WTC11 (cell line): ENCODE measurements around the gene ZNF140. TPM values are rescaled to one million over a fixed set of nuclear protein-coding genes. Genes with fewer than 3 reads are reported as not detected.

Source experiments
- ATAC-seq: fragments of 200-7000 bp; cut with Tn5 transposase; 2 replicates; pipeline ENCODE4 v1.10.0; 2021; ENCODE audit warnings: mild to moderate bottlenecking, moderate library complexity
- CTCF ChIA-PET: fragments of 300-600 bp; sonication (Branson Sonifier 250); formaldehyde crosslinking; loops from one replicate; lab custom pipeline; 2021; ENCODE audit warnings: antibody characterized with exemption; lab: Charles Lee
- POLR2A ChIA-PET: fragments of 350-600 bp; sonication (Branson Sonifier 250); formaldehyde crosslinking; loops from one replicate; lab custom pipeline; 2021; ENCODE audit warnings: antibody characterized with exemption; lab: Charles Lee
- DNase-seq: peaks from one replicate; pipeline ENCODE4 v3.0.0; 2021; ENCODE audit warnings: low spot score
- H3K27ac Mint-ChIP-seq: 2 replicates; pipeline ENCODE4 v1.8.0; 2021; ENCODE audit warnings: mixed read lengths
- H3K27me3 Mint-ChIP-seq: 2 replicates; pipeline ENCODE4 v1.8.0; 2021; ENCODE audit warnings: low read depth, mild to moderate bottlenecking, moderate library complexity, mixed read lengths
- H3K36me3 Mint-ChIP-seq: 2 replicates; pipeline ENCODE4 v1.8.0; 2021; ENCODE audit warnings: mixed read lengths
- H3K4me1 Mint-ChIP-seq: 2 replicates; pipeline ENCODE4 v1.8.0; 2022; ENCODE audit warnings: mixed read lengths
- H3K4me3 Mint-ChIP-seq: 2 replicates; pipeline ENCODE4 v1.8.0; 2021; ENCODE audit warnings: mild to moderate bottlenecking, moderate library complexity, mixed read lengths
- H3K9me3 Mint-ChIP-seq: 2 replicates; pipeline ENCODE4 v1.8.0; 2021; ENCODE audit warnings: mixed read lengths
- AFF4 ChIP-seq: sonication (generic); formaldehyde crosslinking; IDR thresholded peaks from 2 replicates; pipeline ENCODE4 v1.8.1; 2023; ENCODE audit warnings: mild to moderate bottlenecking, missing genetic modification reagents, borderline replicate concordance
- ARID4B ChIP-seq: sonication (generic); formaldehyde crosslinking; IDR thresholded peaks from 2 replicates; pipeline ENCODE4 v1.8.0; 2023; ENCODE audit warnings: missing genetic modification reagents, mild to moderate bottlenecking, borderline replicate concordance
- ELF4 ChIP-seq: sonication (generic); formaldehyde crosslinking; IDR thresholded peaks from 2 replicates; pipeline ENCODE4 v1.8.1; 2022; ENCODE audit warnings: low read depth, mild to moderate bottlenecking, moderate library complexity, missing genetic modification reagents
- FOXJ3 ChIP-seq: sonication (generic); formaldehyde crosslinking; IDR thresholded peaks from 2 replicates; pipeline ENCODE4 v1.9.0; 2021; ENCODE audit warnings: missing genetic modification reagents, mild to moderate bottlenecking, borderline replicate concordance
- GABPB1 ChIP-seq: sonication (generic); formaldehyde crosslinking; IDR thresholded peaks from 2 replicates; pipeline ENCODE4 v1.8.1; 2023; ENCODE audit warnings: mild to moderate bottlenecking, missing genetic modification reagents
- IRF1 ChIP-seq: sonication (generic); formaldehyde crosslinking; IDR thresholded peaks from 2 replicates; pipeline ENCODE4 v1.8.0; 2023; ENCODE audit warnings: missing genetic modification reagents
- JAZF1 ChIP-seq: fragments of 250-450 bp; sonication (Bioruptor Pico); IDR thresholded peaks from 2 replicates; pipeline ENCODE4 v1.9.0; 2021; ENCODE audit warnings: moderate library complexity, mild to moderate bottlenecking, inconsistent platforms
- MAX ChIP-seq: sonication (generic); formaldehyde crosslinking; IDR thresholded peaks from 2 replicates; pipeline ENCODE4 v1.8.0; 2022; ENCODE audit warnings: mild to moderate bottlenecking, missing genetic modification reagents
- MLX ChIP-seq: sonication (generic); formaldehyde crosslinking; IDR thresholded peaks from 2 replicates; pipeline ENCODE4 v1.8.1; 2023; ENCODE audit warnings: mild to moderate bottlenecking, missing genetic modification reagents, moderate library complexity
- MXD4 ChIP-seq: fragments of 250-450 bp; sonication (Bioruptor Pico); IDR thresholded peaks from 2 replicates; pipeline ENCODE4 v1.8.0; 2021; ENCODE audit warnings: mild to moderate bottlenecking, moderate library complexity, borderline replicate concordance
- NFATC4 ChIP-seq: fragments of 250-450 bp; sonication (Bioruptor Pico); IDR thresholded peaks from 2 replicates; pipeline ENCODE4 v1.9.0; 2021; ENCODE audit warnings: mild to moderate bottlenecking
- RELA ChIP-seq: sonication (generic); formaldehyde crosslinking; IDR thresholded peaks from 2 replicates; pipeline ENCODE4 v1.8.1; 2022; ENCODE audit warnings: missing genetic modification reagents, mild to moderate bottlenecking, borderline replicate concordance
- RORB ChIP-seq: fragments of 250-450 bp; sonication (Bioruptor Pico); IDR thresholded peaks from 2 replicates; pipeline ENCODE4 v1.9.0; 2021; ENCODE audit warnings: mild to moderate bottlenecking
- SMAD4 ChIP-seq: sonication (generic); formaldehyde crosslinking; IDR thresholded peaks from 2 replicates; pipeline ENCODE4 v1.8.0; 2022; ENCODE audit warnings: mild to moderate bottlenecking, missing genetic modification reagents
- SOX15 ChIP-seq: fragments of 250-450 bp; sonication (Bioruptor Pico); IDR thresholded peaks from 2 replicates; pipeline ENCODE4 v1.9.0; 2021; ENCODE audit warnings: mild to moderate bottlenecking
- TEAD4 ChIP-seq: sonication (generic); formaldehyde crosslinking; IDR thresholded peaks from 2 replicates; pipeline ENCODE4 v1.8.0; 2022; ENCODE audit warnings: mild to moderate bottlenecking, missing genetic modification reagents
- TP53 ChIP-seq: sonication (generic); formaldehyde crosslinking; IDR thresholded peaks from 2 replicates; pipeline ENCODE4 v1.8.1; 2023; ENCODE audit warnings: mild to moderate bottlenecking, missing genetic modification reagents
- USF2 ChIP-seq: sonication (generic); formaldehyde crosslinking; IDR thresholded peaks from 2 replicates; pipeline ENCODE4 v1.8.1; 2023; ENCODE audit warnings: mild to moderate bottlenecking, missing genetic modification reagents, moderate library complexity
- ZNF219 ChIP-seq: sonication (generic); formaldehyde crosslinking; IDR thresholded peaks from 2 replicates; pipeline ENCODE4 v1.8.0; 2023; ENCODE audit warnings: missing genetic modification reagents, mild to moderate bottlenecking, borderline replicate concordance
- ZNF232 ChIP-seq: sonication (generic); formaldehyde crosslinking; IDR thresholded peaks from 2 replicates; pipeline ENCODE4 v1.8.0; 2022; ENCODE audit warnings: mild to moderate bottlenecking, missing genetic modification reagents
- ZNF317 ChIP-seq: sonication (generic); formaldehyde crosslinking; IDR thresholded peaks from 2 replicates; pipeline ENCODE4 v1.8.1; 2023; ENCODE audit warnings: low read depth, mild to moderate bottlenecking, moderate library complexity, missing genetic modification reagents, borderline replicate concordance
- total RNA-seq: library from RNA; stranded (reverse); gene quantifications from 3 replicates; pipeline ENCODE4 v1.2.3, GENCODE V29; 2021

Gene ZNF140
- total RNA-seq, 1 experiment from 2014 or later: 10.3 TPM

GRCh38 chr12:133106253-133106652 is 25.5 kb downstream of the ZNF140 start:
- H3K4me1 Mint-ChIP-seq: no peaks in the 10 kb centered on the region
- no peak overlapping the region for H3K4me3 Mint-ChIP-seq
- TF ChIP-seq ARID4B (CRISPR knock-in tag): no peak
- TF ChIP-seq USF2 (CRISPR knock-in tag): no peak
- TF ChIP-seq SOX15 (CRISPR knock-in tag): no peak
- TF ChIP-seq MXD4 (CRISPR knock-in tag): no peak
- TF ChIP-seq TP53 (CRISPR knock-in tag): no peak
- TF ChIP-seq ZNF317 (CRISPR knock-in tag): no peak
- TF ChIP-seq ZNF219: no peak
- TF ChIP-seq NFATC4 (CRISPR knock-in tag): no peak
- no peak for TF ChIP-seq RELA (CRISPR knock-in tag)
- TF ChIP-seq, all 79 proteins: peak for 0
- H3K9me3 Mint-ChIP-seq: peaks cover 93% of the 10 kb centered on the region
- ChIA-PET CTCF (no interaction called here), POLR2A (no interaction called here)
- H3K27ac Mint-ChIP-seq: no peak overlapping the region
- no peak for DNase-seq
- H3K36me3 Mint-ChIP-seq: peaks cover 99% of the 10 kb centered on the region
- H3K27me3 Mint-ChIP-seq: peaks cover 23% of the 10 kb centered on the region
- no peak for ATAC-seq

- no peaks in the 10 kb centered on the region for H3K4me1 Mint-ChIP-seq
- DNase-seq (no peak), ATAC-seq (no peak)
- POLR2A ChIA-PET: no interaction called here
- peaks cover 97% of the 10 kb centered on the region for H3K36me3 Mint-ChIP-seq
- no peak overlapping the region for H3K27ac Mint-ChIP-seq
- TF ChIP-seq JAZF1 (no peak), GABPB1 (CRISPR knock-in tag) (no peak), MLX (CRISPR knock-in tag) (no peak)
- CTCF ChIA-PET: no interaction called here
- peaks cover 26% of the 10 kb centered on the region for H3K27me3 Mint-ChIP-seq
- no peak overlapping the region for H3K4me3 Mint-ChIP-seq
- H3K9me3 Mint-ChIP-seq: peaks cover 90% of the 10 kb centered on the region
Measured at GRCh38 chr12:133107121-133107520, 26.4 kb downstream of the ZNF140 start.

- ChIA-PET CTCF (no interaction called here), POLR2A (no interaction called here)
- Mint-ChIP-seq H3K27me3 (peaks cover 30% of the 10 kb centered on the region), H3K27ac (no peak overlapping the region), H3K36me3 (peaks cover 95% of the 10 kb centered on the region), H3K4me3 (no peak overlapping the region), H3K9me3 (peaks cover 89% of the 10 kb centered on the region), H3K4me1 (no peaks in the 10 kb centered on the region)
- no peak for ATAC-seq
- no peak for DNase-seq
- TF ChIP-seq SMAD4 (CRISPR knock-in tag) (no peak), RORB (CRISPR knock-in tag) (no peak), ZNF232 (CRISPR knock-in tag) (no peak), TEAD4 (CRISPR knock-in tag) (no peak), IRF1 (CRISPR knock-in tag) (no peak), AFF4 (CRISPR knock-in tag) (no peak), FOXJ3 (CRISPR knock-in tag) (no peak), USF2 (CRISPR knock-in tag) (no peak), MAX (no peak), ELF4 (no peak), GABPB1 (CRISPR knock-in tag) (no peak)
Measured at GRCh38 chr12:133108150-133108549, 27.4 kb downstream of the ZNF140 start.
